HEK293T (cell line): ENCODE measurements around the gene PRRG1.

Source experiments
- BHLHE40 ChIP-seq: fragments of 450-650 bp; IDR thresholded peaks from 2 replicates; pipeline ENCODE4 v1.6.1; 2016; ENCODE audit warnings: mild to moderate bottlenecking, moderate library complexity, borderline replicate concordance
- FOXM1 ChIP-seq: fragments of 450-650 bp; IDR thresholded peaks from 2 replicates; pipeline ENCODE4 v1.6.1; 2017; ENCODE audit warnings: mild to moderate bottlenecking, borderline replicate concordance
- SUZ12 ChIP-seq: fragments of 450-650 bp; IDR thresholded peaks from 2 replicates; pipeline ENCODE4 v1.6.1; 2016; ENCODE audit warnings: mild to moderate bottlenecking
- TARDBP ChIP-seq: fragments of 450-650 bp; IDR thresholded peaks from 2 replicates; pipeline ENCODE4 v1.6.1; 2016
- ZNF384 ChIP-seq: fragments of 450-650 bp; IDR thresholded peaks from 2 replicates; pipeline ENCODE4 v1.6.1; 2016

DNA sequence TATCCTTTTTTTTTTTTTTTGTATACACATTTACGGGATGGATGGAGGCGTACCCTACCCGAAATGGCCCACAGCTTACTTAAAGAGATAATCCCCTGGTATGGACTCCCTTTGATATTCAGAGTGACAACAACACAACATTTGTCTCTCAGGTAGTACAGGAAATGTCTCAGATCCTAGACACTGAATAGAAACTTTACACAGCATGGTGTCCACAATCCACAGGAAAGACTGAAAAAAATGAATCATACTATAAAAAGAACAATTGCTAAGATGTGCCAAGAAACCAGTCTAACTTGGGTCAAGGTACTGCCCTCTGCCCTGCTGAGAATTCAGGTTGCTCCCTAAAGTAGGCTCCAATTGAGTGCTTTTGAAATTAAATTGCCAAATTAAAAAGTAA lies 121.5 kb downstream of the PRRG1 start:
- no peak for TF ChIP-seq BHLHE40
- TF ChIP-seq FOXM1 = no peak
- TF ChIP-seq ZNF384 = no peak
- TF ChIP-seq TARDBP = no peak
- no peak for TF ChIP-seq SUZ12
